ENCODE data around the gene XRCC4.

DNA sequence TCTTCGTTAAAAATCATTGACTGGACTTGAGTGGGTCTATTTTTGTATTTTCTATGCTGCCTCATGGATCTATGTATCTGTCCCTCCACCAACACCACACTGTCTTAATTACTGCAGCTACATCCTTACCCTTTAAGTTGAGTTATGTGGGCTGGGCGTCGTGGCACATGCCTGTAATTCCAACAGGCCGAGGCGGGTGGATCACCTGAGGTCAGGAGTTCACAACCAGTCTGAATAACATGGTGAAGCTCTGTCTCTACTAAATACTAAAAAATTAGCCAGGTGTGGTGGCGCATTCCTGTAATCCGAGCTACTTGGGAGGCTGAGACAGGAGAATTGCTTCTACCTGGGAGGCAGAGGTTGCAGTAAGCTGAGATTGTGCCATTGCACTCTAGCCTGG, 48.2 kb downstream of the XRCC4 start:
- TF ChIP-seq MIXL1 (CRISPR knock-in tag; IDR thresholded peaks at IDR 0.05) (no peak), FOXA1 (IDR thresholded peaks at IDR 0.05) (no peak), FOXA1 (CRISPR knock-in tag; IDR thresholded peaks at IDR 0.05) (no peak), XBP1 (CRISPR knock-in tag; IDR thresholded peaks at IDR 0.05) (no peak)
- TF ChIP-seq, protein P1, sequence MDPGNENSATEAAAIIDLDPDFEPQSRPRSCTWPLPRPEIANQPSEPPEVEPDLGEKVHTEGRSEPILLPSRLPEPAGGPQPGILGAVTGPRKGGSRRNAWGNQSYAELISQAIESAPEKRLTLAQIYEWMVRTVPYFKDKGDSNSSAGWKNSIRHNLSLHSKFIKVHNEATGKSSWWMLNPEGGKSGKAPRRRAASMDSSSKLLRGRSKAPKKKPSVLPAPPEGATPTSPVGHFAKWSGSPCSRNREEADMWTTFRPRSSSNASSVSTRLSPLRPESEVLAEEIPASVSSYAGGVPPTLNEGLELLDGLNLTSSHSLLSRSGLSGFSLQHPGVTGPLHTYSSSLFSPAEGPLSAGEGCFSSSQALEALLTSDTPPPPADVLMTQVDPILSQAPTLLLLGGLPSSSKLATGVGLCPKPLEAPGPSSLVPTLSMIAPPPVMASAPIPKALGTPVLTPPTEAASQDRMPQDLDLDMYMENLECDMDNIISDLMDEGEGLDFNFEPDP (CRISPR knock-in tag; conservative IDR thresholded peaks at IDR 0.05), result no peak
- TF ChIP-seq, protein P2, sequence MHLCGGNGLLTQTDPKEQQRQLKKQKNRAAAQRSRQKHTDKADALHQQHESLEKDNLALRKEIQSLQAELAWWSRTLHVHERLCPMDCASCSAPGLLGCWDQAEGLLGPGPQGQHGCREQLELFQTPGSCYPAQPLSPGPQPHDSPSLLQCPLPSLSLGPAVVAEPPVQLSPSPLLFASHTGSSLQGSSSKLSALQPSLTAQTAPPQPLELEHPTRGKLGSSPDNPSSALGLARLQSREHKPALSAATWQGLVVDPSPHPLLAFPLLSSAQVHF (CRISPR knock-in tag; IDR thresholded peaks at IDR 0.05), result no peak
